Parathyroid adenoma (tissue), 2 donors: Measurements from ENCODE around the gene HDAC5.

Experiments
- H2AFZ ChIP-seq: fragments of 300-600 bp; sonication (generic); one replicate; pipeline ENCODE4 v1.7.0; 2017; ENCODE audit warnings: antibody characterized with exemption, mild to moderate bottlenecking
- H3K27ac ChIP-seq: fragments of 300-600 bp; sonication (generic); one replicate; pipeline ENCODE4 v1.7.0; 2017
- H3K27me3 ChIP-seq: fragments of 300-600 bp; sonication (generic); one replicate; pipeline ENCODE4 v1.7.0; 2017; ENCODE audit warnings: low read length; ENCODE audit not compliant: control insufficient read depth, insufficient read depth
- H3K36me3 ChIP-seq: fragments of 300-600 bp; sonication (generic); one replicate; pipeline ENCODE4 v1.7.0; 2017; ENCODE audit warnings: low read length; ENCODE audit not compliant: control insufficient read depth, insufficient read depth
- H3K4me1 ChIP-seq: fragments of 300-600 bp; sonication (generic); one replicate; pipeline ENCODE4 v1.7.0; 2017; ENCODE audit warnings: control low read depth
- H3K4me2 ChIP-seq: fragments of 300-600 bp; sonication (generic); one replicate; pipeline ENCODE4 v1.7.0; 2017; ENCODE audit warnings: low read length
- H3K4me3 ChIP-seq: fragments of 300-600 bp; sonication (generic); one replicate; pipeline ENCODE4 v1.7.0; 2017; ENCODE audit warnings: low read depth, low read length
- H3K79me2 ChIP-seq: fragments of 300-600 bp; sonication (generic); one replicate; pipeline ENCODE4 v1.7.0; 2017; ENCODE audit warnings: control low read depth
- H3K9ac ChIP-seq: fragments of 300-600 bp; sonication (generic); one replicate; pipeline ENCODE4 v1.7.0; 2017; ENCODE audit warnings: mild to moderate bottlenecking
- H3K9me3 ChIP-seq: fragments of 300-600 bp; sonication (generic); one replicate; pipeline ENCODE4 v1.7.0; 2017; ENCODE audit warnings: low read length; ENCODE audit not compliant: control insufficient read depth
- CTCF ChIP-seq: fragments of 300-600 bp; sonication (generic); IDR thresholded peaks from one replicate; pipeline ENCODE4 v1.7.0; 2017; ENCODE audit warnings: antibody characterized with exemption, mild to moderate bottlenecking
- donor health status: primary hyperparathyroidism.

The HDAC5 gene

DNA sequence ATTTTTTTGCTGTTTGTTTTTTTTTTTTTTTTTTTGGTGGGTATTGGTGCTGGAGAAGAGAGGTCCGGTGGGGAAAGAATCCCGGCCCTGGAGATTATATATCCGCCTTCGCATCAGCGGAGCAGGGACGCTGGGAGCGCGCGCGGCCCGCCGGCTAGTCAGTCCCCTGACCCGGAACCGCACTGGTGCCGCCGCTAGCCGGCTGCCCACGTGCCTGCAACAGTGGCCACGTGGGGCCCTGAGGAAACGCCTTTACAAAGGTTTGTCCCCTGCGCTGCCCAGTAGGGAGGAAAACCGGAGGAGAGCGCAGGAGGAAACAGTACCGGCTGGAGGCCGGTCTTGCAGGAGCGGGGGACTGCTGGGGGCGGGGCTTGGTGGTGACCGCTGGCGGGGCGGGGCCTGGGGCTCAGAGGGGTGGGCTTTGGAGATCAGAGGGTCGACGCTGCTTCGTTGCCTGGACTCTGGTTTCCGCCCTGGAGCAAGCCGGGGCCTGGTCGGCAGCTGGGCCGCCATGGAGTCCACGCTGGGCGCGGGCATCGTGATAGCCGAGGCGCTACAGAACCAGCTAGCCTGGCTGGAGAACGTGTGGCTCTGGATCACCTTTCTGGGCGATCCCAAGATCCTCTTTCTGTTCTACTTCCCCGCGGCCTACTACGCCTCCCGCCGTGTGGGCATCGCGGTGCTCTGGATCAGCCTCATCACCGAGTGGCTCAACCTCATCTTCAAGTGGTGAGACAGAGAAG, 52.8 kb downstream of the HDAC5 start, which contains the start of gene G6PC3:
Gene G6PC3, plus strand, starts transcription at position 281 of the 743 bp plus-strand sequence. Its CDS starts 231 bp downstream, at position 512.
- Histone ChIP-seq H3K36me3 (no peaks in the 10 kb centered on the region), H3K27me3 (no peaks in the 10 kb centered on the region), H3K9me3 (no peaks in the 10 kb centered on the region), H2AFZ (peak within 1 kb of the TSS; percentile 78), H3K4me1 (peaks cover 13% of the 10 kb centered on the region), H3K4me2 (peak within 1 kb of the TSS; percentile 97), H3K79me2 (peaks cover 38% of the 10 kb centered on the region), H3K9ac (peak within 1 kb of the TSS; percentile 8), H3K4me3 (peak within 1 kb of the TSS; percentile 81), H3K27ac (peak within 1 kb of the TSS; percentile 83)
- TF ChIP-seq CTCF: no peak

- Histone ChIP-seq H3K79me2 (peaks cover 38% of the 10 kb centered on the region), H3K4me3 (peak overlapping the region; percentile 81), H3K4me2 (peak overlapping the region; percentile 97), H3K9ac (no peak overlapping the region), H3K9me3 (no peaks in the 10 kb centered on the region), H3K27me3 (no peaks in the 10 kb centered on the region), H3K27ac (peak overlapping the region; percentile 83), H3K4me1 (peaks cover 13% of the 10 kb centered on the region), H3K36me3 (no peaks in the 10 kb centered on the region), H2AFZ (peak overlapping the region; percentile 78)
- TF ChIP-seq CTCF: no peak
Measured at GRCh38 chr17:44069974-44070454, 53.4 kb downstream of the HDAC5 start.

DNA sequence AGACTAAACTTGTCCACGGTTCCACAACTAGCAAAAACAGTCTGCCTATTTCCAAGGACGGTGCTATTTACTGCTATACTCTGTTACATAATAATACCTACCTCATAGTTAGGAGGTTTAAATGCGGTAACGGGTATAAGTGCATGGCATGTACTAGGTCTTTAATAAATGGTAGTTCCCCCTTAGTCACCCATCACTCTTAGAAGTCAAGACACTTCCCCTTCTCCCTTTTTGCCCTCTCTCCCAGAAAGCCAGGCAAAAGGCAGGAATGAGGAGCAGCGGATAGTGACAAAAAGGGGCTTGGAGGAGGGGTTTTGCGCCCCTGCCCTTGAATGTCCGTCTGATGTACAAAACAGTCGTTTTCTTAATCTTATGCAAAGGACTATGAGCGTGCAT, 55.9 kb downstream of the HDAC5 start:
- Histone ChIP-seq H3K27ac (peak overlapping the region; percentile 97), H3K9ac (no peak overlapping the region), H3K4me1 (peaks cover 13% of the 10 kb centered on the region)

GRCh38 chr17:44066204-44066930, 57.1 kb downstream of the HDAC5 start, which contains the start of gene LSM12:
Gene LSM12 (minus strand): TSS chr17:44066671. CDS start chr17:44066587, 84 bp downstream.
- Histone ChIP-seq H3K9me3 (no peaks in the 10 kb centered on the region), H3K27ac (peak within 1 kb of the TSS; percentile 97), H3K4me3 (peak within 1 kb of the TSS; percentile 91), H2AFZ (peak within 1 kb of the TSS; percentile 82), H3K9ac (peak within 1 kb of the TSS; percentile 95), H3K79me2 (peaks cover 35% of the 10 kb centered on the region), H3K27me3 (no peaks in the 10 kb centered on the region), H3K36me3 (no peaks in the 10 kb centered on the region), H3K4me1 (peaks cover 6% of the 10 kb centered on the region), H3K4me2 (peak within 1 kb of the TSS; percentile 99)
- no peak for TF ChIP-seq CTCF

More for the DNA sequence above, 55.9 kb downstream of the HDAC5 start:
- Histone ChIP-seq H3K27me3 (no peaks in the 10 kb centered on the region), H2AFZ (peak overlapping the region; percentile 82), H3K36me3 (no peaks in the 10 kb centered on the region), H3K4me3 (no peak overlapping the region), H3K4me2 (no peak overlapping the region), H3K9me3 (no peaks in the 10 kb centered on the region), H3K79me2 (peaks cover 30% of the 10 kb centered on the region)
- no peak for TF ChIP-seq CTCF
